ENCODE data around the gene TTN.
A peak's percentile ranks its signal among the peaks of the same experiment; 100 is the strongest.

Gene TTN

GRCh38 chr2:178480227-178481181 lies 326.7 kb downstream of the TTN start, which contains the start of gene PLEKHA3:
TSS of gene PLEKHA3 (plus strand) at chr2:178480457. CDS start at chr2:178480870, 413 bp downstream.
- DNase-seq, result peak; percentile 89 to 94

- peak in 1 of 2 donors; percentile 57 for DNase-seq
Observed at GRCh38 chr2:178479758-178480226, 327.4 kb downstream of the TTN start.

- DNase-seq, result no peak
Observed at GRCh38 chr2:178479275-178479616, 328.0 kb downstream of the TTN start.

- peak; percentile 86 to 90 for DNase-seq
Observed at GRCh38 chr2:178478439-178479274, 328.6 kb downstream of the TTN start, which contains the start of gene FKBP7. TSS of gene FKBP7 (minus strand) at chr2:178478600. CDS start at chr2:178478499, 101 bp downstream.

- no peak for DNase-seq
Observed at GRCh38 chr2:178478130-178478438, 329.1 kb downstream of the TTN start.

GRCh38 chr2:178477443-178478129 lies 329.6 kb downstream of the TTN start:
- DNase-seq, result no peak

GRCh38 chr2:178476477-178476876 lies 330.7 kb downstream of the TTN start:
- DNase-seq, result no peak
